GM19397 (cell line): ENCODE results near the gene GRAMD4.
"Not testable (repeated sequence)": the region's sequence is repeated elsewhere in the genome, so short reads cannot be mapped to it uniquely, and the experiment has no call there.

Experiments
- ATAC-seq: cut with Tn5 transposase; IDR thresholded peaks from one replicate; pipeline ENCODE4 v1.9.1; 2021; ENCODE audit warnings: mild to moderate bottlenecking, moderate library complexity; ENCODE audit not compliant: unreplicated experiment

The GRAMD4 gene

DNA sequence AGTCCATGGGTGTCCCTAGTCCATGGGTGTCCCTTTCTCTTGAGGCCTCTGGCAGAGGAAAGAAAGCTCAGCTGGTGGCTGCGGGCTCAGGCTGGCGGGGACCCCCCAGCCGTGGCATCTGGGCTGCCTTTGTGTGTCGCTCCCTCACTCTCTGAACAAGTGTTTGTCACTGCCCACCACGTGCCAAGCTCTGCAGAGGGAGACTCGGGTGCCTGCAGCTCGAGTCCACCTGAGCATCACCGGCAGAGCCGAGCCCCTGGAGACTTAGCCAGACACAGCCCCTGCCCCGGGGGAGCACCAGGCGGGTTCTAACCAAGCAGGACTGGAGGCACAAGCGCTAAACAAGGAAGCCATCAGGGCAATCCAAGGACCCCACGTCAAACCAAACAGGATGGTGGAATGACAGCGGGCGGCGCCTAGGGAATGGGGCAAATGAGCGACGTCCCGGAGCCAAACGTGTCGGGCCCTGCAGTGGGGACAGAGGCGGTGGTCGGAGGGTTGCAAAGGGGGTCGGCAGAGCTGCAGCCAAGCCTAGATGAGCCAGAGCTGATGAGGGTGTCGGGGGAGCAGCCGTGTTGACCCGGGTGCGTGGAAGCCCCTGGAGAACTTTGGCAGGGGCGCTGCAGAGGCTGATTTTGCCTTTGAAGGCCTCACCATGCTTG lies 2.1 kb upstream of the GRAMD4 start:
- no peak for ATAC-seq

- no peak for ATAC-seq
These were observed 1.5 kb upstream of the GRAMD4 start for GRCh38 chr22:46618667-46619066.

GRCh38 chr22:46619240-46619829 lies 851 bp upstream of the GRAMD4 start:
- no peak for ATAC-seq

GRCh38 chr22:46620588-46621242 lies 529 bp downstream of the GRAMD4 start:
- ATAC-seq: no peak

- ATAC-seq: not testable (repeated sequence)
These were observed 1.2 kb downstream of the GRAMD4 start for GRCh38 chr22:46621243-46621930.

DNA sequence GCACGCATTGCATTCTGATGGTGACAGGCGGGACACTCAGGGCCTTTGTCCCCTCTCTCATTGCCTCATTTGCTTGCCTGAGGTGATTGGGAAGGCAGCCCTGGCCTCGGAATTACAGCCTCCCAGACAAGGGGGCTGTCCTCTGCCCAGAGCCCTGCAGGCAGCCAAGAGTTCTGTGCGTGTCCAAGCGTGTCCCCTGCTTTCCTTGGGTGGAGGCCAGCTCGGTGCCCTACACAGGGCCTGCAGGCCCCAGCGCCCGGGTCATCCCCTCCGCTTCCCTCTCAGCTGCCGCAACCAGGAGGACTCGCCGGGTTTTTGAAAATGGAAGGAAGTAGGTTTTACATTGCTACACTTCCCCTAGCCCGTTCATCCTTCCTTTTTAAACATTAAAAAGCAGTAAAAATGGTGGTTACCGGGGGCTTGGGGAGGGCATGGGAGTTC lies 1.9 kb downstream of the GRAMD4 start:
- ATAC-seq: no peak

DNA sequence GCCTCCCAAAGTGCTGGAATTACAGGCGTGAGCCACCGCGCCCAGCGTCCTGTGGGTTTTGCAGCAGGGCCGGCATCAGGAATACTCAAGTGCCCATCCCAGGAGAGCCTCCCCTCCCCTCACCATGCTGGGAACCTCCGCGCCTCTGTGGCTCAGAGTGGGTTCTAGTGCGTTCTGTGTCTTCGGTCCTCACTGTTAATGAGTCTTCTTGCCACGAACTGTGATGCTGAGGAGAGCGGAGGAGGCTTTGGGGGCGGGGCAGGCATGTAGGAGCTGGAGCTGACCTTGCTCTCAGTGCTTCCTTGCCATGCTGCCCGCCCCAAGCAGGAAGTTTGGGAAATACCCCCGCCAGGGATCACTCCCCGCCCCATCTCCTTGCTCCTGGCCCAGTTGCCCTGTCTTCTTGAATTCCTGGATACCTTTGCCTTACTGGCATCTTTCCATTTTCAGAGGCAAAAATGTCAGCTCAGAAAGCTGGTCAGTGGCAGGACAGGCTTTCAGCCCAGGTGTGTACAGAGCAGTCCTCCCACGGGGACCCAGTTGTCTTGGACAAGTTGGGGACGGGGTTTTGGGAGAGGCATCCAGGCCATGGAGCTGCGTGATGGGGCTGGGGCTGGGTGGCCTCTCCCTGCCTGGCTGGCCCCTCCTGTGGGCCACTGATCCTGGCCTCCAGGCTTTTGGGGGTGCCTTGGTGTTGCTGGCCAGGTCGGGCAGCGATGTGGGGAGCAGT lies 5.1 kb downstream of the GRAMD4 start:
- no peak for ATAC-seq

DNA sequence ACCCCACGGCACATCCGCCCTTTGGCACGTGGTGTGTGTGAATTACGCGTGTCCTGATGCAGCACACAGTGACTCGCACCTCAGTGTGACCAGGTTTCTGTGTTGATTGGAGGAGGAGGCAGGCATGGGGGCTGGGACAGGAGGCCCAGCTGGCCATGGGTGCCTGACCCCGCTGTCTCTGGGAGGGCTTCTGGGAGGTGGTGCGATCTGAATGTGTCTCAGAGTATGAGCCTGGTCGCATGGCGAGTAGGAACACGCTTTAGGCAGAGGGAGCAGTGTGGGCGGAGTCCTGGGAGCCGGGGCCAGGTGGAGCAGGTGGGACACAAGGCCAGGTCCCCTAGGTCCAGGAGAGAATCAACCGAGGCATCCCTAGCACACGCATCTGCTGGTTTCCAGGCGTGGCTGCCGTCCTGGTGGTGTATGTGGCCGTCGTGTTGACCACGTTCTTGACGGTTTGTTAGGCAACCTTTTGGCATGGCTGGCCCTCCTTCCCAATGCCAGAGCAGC lies 5.7 kb downstream of the GRAMD4 start:
- ATAC-seq: no peak

DNA sequence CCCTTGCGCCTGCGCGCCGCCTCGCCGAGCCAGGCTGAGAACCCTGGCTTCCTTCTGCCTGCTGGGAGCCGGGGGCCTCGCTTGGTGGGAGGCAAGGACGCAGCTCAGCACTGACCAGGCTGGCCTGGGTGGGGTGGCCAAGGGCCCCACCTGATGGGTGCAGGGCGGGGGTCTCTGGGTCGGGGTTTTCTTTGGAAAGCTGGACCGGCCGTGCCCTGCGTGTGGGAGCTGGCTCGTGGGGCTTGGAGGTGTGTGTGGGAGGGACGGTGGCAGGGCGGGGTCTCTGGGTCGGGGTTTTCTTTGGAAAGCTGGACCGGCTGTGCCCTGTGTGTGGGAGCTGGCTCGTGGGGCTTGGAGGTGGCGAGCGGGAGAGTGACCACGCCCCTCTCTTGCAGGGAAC lies 6.2 kb downstream of the GRAMD4 start:
- ATAC-seq: no peak

GRCh38 chr22:46626911-46627805 lies 7.0 kb downstream of the GRAMD4 start:
- ATAC-seq: no peak

GRCh38 chr22:46627806-46628482 lies 7.8 kb downstream of the GRAMD4 start:
- ATAC-seq: no peak

GRCh38 chr22:46628756-46629155 lies 8.6 kb downstream of the GRAMD4 start:
- no peak for ATAC-seq

- ATAC-seq: no peak
These were observed 9.1 kb downstream of the GRAMD4 start for GRCh38 chr22:46629291-46629690.

- ATAC-seq: no peak
These were observed 10.9 kb downstream of the GRAMD4 start for GRCh38 chr22:46631113-46631512.

DNA sequence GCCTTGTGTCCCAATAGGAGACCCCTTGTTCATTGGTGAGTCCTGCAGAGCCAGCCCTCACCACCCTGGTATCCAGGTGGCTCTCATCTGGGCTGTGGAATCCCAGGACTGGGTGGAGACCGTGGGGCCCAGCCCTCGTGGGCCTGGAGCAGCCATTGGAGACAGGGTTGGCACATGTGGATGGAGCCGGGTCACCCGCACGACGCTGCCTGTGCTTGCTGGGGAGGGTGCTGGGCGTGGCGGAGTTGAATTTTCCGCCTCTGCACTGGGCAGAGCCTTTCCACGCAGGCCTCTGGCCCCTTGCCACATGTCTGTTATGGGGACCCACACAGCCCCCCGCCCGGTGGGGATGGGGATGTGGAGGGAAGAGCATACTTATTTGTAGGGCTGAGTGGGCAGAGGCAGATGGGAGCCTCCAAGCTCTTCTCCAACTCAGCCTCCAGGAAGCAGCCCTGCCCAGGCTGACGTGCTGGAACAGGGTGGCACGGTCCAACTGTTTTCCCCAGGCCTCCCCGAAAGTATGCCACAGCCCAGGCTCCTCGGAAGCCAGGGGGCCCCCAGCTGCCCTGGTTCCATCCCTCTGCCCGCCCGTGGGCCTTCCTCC lies 12.6 kb downstream of the GRAMD4 start:
- ATAC-seq: no peak

GRCh38 chr22:46633334-46633890 lies 13.2 kb downstream of the GRAMD4 start:
- ATAC-seq: no peak

GRCh38 chr22:46634011-46634699 lies 14.0 kb downstream of the GRAMD4 start:
- ATAC-seq: no peak
